Effector memory CD4-positive, alpha-beta T cell (primary cell): ENCODE measurements around the gene SDK2.
"Not testable (repeated sequence)": the region's sequence is repeated elsewhere in the genome, so short reads cannot be mapped to it uniquely, and the experiment has no call there.

Source experiments
- DNase-seq, 3 donors: peaks; one replicate each; pipeline ENCODE4 v3.0.0-alpha.2; 2020
- H3K27ac ChIP-seq: 2 replicates; pipeline ENCODE4 v1.7.0; 2013; ENCODE audit warnings: mild to moderate bottlenecking, low read length, moderate library complexity; ENCODE audit not compliant: insufficient read depth, poor library complexity, severe bottlenecking
- H3K27me3 ChIP-seq: replicated peaks from 2 replicates; pipeline ENCODE4 v1.7.0; 2013; ENCODE audit warnings: mild to moderate bottlenecking, low read length; ENCODE audit not compliant: insufficient read depth, control insufficient read depth, poor library complexity, severe bottlenecking
- H3K36me3 ChIP-seq: 2 replicates; pipeline ENCODE4 v1.7.0; 2013; ENCODE audit warnings: mild to moderate bottlenecking, low read length, moderate library complexity; ENCODE audit not compliant: control insufficient read depth, insufficient read depth
- H3K4me1 ChIP-seq: 2 replicates; pipeline ENCODE4 v1.7.0; 2013; ENCODE audit warnings: low read length, mild to moderate bottlenecking; ENCODE audit not compliant: control insufficient read depth, insufficient read depth, poor library complexity, severe bottlenecking
- H3K4me3 ChIP-seq: 2 replicates; pipeline ENCODE4 v1.7.0; 2013; ENCODE audit warnings: low read length, low read depth, mild to moderate bottlenecking; ENCODE audit not compliant: insufficient read depth, poor library complexity, severe bottlenecking
- H3K9me3 ChIP-seq: 2 replicates; pipeline ENCODE4 v1.7.0; 2013; ENCODE audit warnings: mild to moderate bottlenecking, low read length, moderate library complexity; ENCODE audit not compliant: control insufficient read depth

SDK2 gene

DNA sequence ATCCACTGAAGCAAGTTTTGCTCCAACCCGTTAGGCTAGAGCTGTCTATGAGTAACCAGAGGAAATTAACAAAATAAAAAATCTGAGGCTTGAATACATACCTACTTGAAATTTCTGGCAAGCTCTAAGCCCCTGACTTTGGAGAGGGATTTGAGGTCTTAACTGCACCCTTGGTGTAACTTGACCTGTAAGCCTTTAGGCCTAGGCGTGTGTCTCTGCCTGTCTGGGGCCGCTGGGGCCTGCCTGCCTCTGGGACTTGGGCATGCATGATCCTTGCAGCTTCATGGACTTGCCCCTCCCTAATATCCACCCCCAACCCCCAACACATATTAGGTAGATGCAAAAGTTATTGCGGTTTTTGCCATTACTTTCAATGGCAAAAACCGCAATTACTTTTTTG lies 328.8 kb downstream of the SDK2 start:
- H3K4me1 ChIP-seq: peaks cover 7% of the 10 kb centered on the region
- no peak for DNase-seq
- H3K9me3 ChIP-seq: no peaks in the 10 kb centered on the region
- no peak overlapping the region for H3K27ac ChIP-seq
- H3K36me3 ChIP-seq: no peaks in the 10 kb centered on the region
- H3K27me3 ChIP-seq: no peaks in the 10 kb centered on the region
- H3K4me3 ChIP-seq: no peak overlapping the region

DNA sequence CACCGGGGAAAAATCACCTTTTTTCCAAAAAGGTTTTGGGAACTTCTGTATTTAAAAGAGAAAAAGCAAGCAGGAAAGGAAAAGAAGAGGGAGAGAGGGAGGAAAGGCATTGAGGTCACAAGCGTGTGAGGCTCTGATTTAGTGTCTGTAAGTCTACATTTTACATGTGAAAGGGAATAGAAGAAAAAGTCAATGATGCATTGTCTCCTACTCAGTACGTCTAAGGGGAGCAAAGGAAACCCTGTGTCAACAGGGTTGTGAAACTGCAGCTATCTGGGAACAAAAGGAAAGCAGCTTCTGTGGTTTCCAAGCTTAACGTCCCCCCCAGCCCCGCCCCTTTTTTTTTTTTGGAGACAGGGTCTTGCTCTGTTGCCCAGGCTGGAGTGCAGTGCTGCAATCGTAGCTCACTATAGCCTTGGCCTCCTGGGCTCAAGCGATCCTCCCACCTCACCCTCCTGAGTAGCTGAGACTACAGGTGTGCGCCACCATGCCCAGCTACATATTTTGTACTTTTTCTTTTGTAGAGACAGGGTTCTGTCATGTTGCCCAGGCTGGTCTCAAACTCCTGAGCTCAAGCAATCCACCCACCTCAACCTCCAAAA lies 330.6 kb downstream of the SDK2 start:
- no peaks in the 10 kb centered on the region for H3K9me3 ChIP-seq
- H3K27me3 ChIP-seq: no peaks in the 10 kb centered on the region
- DNase-seq: no peak
- H3K27ac ChIP-seq: no peak overlapping the region
- peaks cover 13% of the 10 kb centered on the region for H3K4me1 ChIP-seq
- H3K36me3 ChIP-seq: no peaks in the 10 kb centered on the region
- no peak overlapping the region for H3K4me3 ChIP-seq

DNA sequence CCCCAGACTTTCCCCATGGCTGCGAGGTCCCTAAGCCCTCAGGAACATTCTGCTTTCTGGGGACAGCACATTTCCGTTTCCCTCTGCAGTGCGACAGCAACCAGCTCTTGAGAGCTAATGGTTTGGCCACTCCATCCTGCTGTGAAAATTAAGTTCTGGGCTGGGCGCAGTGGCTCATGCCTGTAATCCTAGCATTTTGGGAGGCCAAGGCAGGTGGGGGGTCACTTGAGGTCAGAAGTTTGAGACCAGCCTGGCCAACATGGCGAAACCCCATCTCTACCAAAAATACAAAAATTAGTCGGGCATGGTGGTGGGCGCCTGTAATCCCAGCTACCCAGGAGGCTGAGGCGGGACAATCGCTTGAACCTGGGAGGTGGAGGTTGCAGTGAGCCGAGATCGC lies 331.4 kb downstream of the SDK2 start:
- not testable (repeated sequence) for H3K27ac ChIP-seq, H3K9me3 ChIP-seq, H3K4me3 ChIP-seq, H3K27me3 ChIP-seq, H3K36me3 ChIP-seq, DNase-seq
- H3K4me1 ChIP-seq: peaks cover 13% of the 10 kb centered on the region

DNA sequence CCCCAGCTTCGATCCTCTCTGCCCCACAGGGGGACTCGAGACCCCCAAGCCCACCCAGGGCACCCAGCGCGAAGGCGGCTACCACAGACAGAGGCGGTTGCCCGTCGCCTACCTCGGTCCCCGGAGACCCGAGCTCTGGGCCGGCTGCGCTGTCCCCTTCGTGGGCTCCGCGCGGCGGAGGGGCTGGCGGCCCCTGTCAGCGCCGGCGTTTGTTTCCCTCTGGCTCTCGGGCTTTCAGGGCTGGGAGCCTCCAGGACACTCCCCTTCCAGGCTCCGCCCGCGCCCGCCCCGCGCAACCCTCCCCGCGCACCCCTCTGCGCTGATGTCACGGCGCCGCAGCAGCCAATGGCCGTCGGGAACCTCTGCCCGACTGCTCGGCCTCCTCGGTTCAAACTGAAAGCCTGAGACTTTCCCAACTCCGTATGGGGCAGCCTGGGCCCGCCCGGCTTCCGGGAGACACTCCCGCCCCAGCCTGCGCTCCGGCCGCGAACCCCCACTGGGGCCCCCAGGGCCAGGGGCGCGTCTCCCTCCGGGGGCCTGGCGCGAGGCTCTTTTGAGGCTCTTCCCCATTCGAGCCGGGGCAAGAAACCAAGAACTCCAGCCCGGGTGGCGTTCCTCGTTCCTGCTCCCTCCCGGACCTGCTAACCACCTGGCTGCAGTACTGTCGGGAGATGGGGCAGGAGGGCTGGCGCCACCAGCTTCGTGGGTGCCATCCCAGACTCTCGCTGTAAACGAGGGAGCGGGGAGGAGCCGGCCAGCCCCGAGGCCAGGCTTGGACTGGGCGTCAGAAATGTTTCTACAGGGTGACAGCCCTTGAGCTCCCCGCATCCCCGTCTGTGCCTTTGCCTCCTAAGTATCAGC lies 332.2 kb downstream of the SDK2 start, which contains the start of gene CDC42EP4:
CDC42EP4 (minus strand) TSS at position 221 of the 861 bp plus-strand sequence. CDS start 25,501 bp downstream, outside the sequence.
- H3K4me1 ChIP-seq: peaks cover 13% of the 10 kb centered on the region
- no peaks in the 10 kb centered on the region for H3K27me3 ChIP-seq
- peak; percentile 70 to 81 (median 80) for DNase-seq
- H3K27ac ChIP-seq: peak within 1 kb of the TSS; percentile 58
- H3K4me3 ChIP-seq: peak within 1 kb of the TSS; percentile 96
- no peaks in the 10 kb centered on the region for H3K9me3 ChIP-seq
- no peaks in the 10 kb centered on the region for H3K36me3 ChIP-seq

DNA sequence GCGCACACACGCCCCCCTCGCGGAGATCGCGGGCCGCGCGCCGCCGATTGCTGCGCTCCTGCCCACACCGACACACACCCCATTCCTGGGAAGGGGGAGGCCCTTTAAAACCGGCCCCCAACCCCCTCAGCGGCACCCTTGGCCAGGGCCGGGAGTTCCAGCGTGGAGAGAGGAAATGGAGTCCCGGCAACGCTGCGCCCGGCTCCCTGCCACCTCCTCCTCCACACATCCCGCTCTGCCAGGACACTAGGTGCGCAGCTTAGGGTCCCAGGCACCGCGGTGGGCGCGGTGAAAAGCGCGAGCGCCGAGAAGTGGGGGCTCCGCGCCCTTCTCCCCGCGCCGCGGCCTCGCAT lies 332.8 kb downstream of the SDK2 start:
- H3K9me3 ChIP-seq: no peaks in the 10 kb centered on the region
- H3K4me1 ChIP-seq: peaks cover 13% of the 10 kb centered on the region
- H3K36me3 ChIP-seq: no peaks in the 10 kb centered on the region
- H3K27me3 ChIP-seq: no peaks in the 10 kb centered on the region
- DNase-seq: no peak
- peak overlapping the region; percentile 96 for H3K4me3 ChIP-seq
- peak overlapping the region; percentile 58 for H3K27ac ChIP-seq

DNA sequence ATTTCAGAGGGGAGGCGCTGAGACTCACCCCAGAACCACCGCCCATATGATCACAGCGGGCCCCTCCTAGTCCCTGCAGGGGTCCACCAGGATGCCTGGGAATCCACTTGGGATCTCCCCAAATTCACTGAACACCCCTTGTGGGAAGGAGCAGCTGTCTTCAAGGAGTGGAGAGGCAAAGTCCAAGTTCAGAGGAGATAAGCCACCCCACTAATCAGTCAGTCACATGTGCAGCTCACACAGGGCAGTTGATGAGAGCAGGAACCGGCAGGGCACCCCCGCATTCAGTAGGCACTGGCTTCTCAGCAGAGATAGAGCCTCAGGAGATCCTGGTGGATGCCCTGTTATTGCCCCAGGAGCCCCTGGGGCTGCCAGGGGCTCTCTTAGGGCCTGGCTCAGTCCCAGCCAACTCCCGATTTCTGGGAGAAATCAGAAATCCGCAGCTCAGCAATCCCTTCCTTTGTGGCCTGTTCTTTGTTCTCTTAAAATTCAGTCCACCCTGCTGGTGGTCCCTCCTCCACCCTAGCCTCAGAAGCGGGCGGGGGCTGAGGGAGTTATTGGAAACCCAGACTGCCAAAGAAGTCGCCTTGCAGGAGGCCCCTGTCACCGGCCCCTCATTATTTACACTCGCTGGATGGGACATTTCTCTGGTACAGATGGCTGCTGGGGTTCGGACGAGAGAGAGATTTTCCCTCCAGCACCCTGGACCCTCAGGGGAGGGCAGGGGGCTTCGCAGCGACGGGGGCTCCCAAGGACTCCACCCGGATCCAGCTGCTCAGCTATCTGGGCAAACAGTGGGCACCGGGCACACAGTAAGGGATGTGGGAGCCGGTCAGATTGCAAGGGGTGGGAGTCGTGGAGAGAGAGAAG lies 334.3 kb downstream of the SDK2 start:
- H3K27ac ChIP-seq: no peak overlapping the region
- H3K36me3 ChIP-seq: no peaks in the 10 kb centered on the region
- no peak for DNase-seq
- H3K4me1 ChIP-seq: peaks cover 13% of the 10 kb centered on the region
- peak overlapping the region; percentile 96 for H3K4me3 ChIP-seq
- H3K9me3 ChIP-seq: no peaks in the 10 kb centered on the region
- no peaks in the 10 kb centered on the region for H3K27me3 ChIP-seq

DNA sequence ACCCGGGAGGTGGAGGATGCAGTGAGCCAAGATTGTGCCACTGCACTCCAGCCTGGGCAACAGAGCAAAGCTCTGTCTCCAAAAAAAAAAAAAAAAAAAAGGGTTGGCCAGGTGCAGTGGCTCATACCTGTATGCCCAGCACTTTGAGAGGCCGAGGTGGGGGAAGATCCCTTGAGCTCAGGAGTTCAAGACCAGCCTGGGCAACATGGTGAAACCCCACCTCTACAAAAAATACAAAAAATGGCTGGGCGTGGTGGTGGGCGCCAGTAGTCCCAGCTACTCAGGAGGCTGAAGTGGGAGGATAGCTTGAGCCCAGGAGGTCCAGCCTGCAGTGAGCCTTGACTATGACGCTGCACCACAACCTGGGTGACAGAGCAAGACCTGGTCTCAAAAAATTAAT lies 335.3 kb downstream of the SDK2 start:
- H3K4me1 ChIP-seq: peaks cover 13% of the 10 kb centered on the region
- DNase-seq, H3K9me3 ChIP-seq, H3K27ac ChIP-seq, H3K36me3 ChIP-seq, H3K4me3 ChIP-seq, H3K27me3 ChIP-seq: not testable (repeated sequence)

DNA sequence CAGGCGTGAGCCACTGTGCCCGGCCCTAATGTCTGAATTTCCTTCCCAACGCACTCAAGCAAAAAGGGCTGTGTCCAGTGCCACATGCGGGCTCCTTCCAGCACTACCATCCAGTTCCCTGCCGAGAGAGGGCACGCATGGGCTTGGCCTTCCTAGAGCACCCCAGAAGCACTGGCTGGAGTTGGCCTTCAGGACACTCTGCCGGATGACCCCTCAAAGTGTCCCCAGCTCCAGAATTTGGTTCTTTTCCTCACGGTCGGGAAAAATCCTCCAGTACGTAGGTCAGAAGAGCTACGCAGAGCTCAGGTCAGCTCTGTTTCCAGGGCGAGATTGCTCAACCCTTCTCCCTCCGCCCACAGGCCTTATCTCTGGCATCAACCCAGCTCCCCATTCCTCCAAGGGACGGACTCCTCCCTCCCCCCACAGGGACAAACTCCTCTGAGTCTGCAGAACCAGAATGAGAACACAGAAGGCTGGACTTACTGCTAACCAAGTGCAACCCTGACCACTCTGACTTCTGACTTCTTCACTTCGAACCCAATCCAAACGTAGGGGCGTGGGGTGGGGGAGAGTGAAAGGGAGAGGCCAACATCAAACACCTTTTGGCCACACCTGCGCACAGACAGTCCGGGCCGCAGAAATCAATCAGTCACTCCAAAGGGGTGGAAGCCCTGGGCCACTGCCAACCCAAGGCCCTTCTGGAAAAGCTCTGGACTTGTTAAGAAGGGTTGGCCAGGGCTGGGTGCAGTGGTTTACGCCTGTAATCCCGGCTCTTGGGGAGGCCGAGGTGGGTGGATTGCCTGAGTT lies 336.0 kb downstream of the SDK2 start:
- Histone ChIP-seq H3K4me1 (peaks cover 13% of the 10 kb centered on the region), H3K36me3 (no peaks in the 10 kb centered on the region), H3K9me3 (no peaks in the 10 kb centered on the region), H3K4me3 (no peak overlapping the region), H3K27me3 (no peaks in the 10 kb centered on the region), H3K27ac (no peak overlapping the region)
- no peak for DNase-seq

DNA sequence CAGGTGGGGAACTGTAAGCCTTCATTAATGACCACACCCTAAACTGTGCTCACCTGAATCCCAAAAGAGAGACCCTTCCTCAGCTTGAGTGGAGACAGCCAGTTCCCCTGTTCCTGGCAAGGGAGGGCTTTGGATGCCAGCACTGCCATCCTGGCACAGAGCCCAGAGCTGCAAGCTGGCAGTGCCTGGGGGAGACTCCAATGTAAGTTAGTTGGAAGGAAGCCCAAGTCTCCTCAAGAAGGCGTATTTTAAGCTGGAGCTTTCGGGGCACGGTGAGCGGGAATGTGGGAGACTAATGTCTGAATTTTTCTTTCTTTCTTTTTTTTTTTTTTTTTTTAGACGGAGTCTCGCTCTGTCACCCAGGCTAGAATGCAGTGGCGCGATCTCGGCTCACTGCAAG lies 337.1 kb downstream of the SDK2 start:
- Histone ChIP-seq H3K27me3 (no peaks in the 10 kb centered on the region), H3K4me1 (peaks cover 9% of the 10 kb centered on the region), H3K36me3 (no peaks in the 10 kb centered on the region), H3K27ac (no peak overlapping the region), H3K9me3 (no peaks in the 10 kb centered on the region), H3K4me3 (no peak overlapping the region)
- DNase-seq: no peak
